Raji (cell line): ENCODE data around the gene SLC18B1.

Experiments used
- POLR2A ChIP-seq: IDR thresholded peaks from 2 replicates; pipeline ENCODE4 v1.6.1; 2011; ENCODE audit warnings: low read depth, low read length, control low read depth; ENCODE audit not compliant: insufficient read depth

Gene SLC18B1

GRCh38 chr6:132768051-132768517 is 30.4 kb downstream of the SLC18B1 start:
- TF ChIP-seq POLR2A, result no peak

GRCh38 chr6:132765560-132765959 is 32.9 kb downstream of the SLC18B1 start:
- no peak for TF ChIP-seq POLR2A

- no peak for TF ChIP-seq POLR2A
Measured at GRCh38 chr6:132764370-132764769, 34.1 kb downstream of the SLC18B1 start.

- peak; percentile 35; the same call in 1 of the 2 replicates for TF ChIP-seq POLR2A
Measured at GRCh38 chr6:132763269-132763668, 35.2 kb downstream of the SLC18B1 start.

- no peak for TF ChIP-seq POLR2A
Measured at GRCh38 chr6:132760256-132760655, 38.2 kb downstream of the SLC18B1 start.

- TF ChIP-seq POLR2A, result no peak
Measured at GRCh38 chr6:132758689-132759088, 39.7 kb downstream of the SLC18B1 start.

GRCh38 chr6:132752255-132752654 is 46.2 kb downstream of the SLC18B1 start:
- TF ChIP-seq POLR2A, result no peak

- TF ChIP-seq POLR2A, result no peak
Measured at GRCh38 chr6:132751828-132752227, 46.6 kb downstream of the SLC18B1 start.

- no peak for TF ChIP-seq POLR2A
Measured at GRCh38 chr6:132751306-132751705, 47.1 kb downstream of the SLC18B1 start.

- no peak for TF ChIP-seq POLR2A
Measured at GRCh38 chr6:132750455-132751248, 47.8 kb downstream of the SLC18B1 start.

- TF ChIP-seq POLR2A, result no peak
Measured at GRCh38 chr6:132749111-132749510, 49.3 kb downstream of the SLC18B1 start.

- TF ChIP-seq POLR2A, result no peak
Measured at GRCh38 chr6:132748446-132748845, 50.0 kb downstream of the SLC18B1 start.

- TF ChIP-seq POLR2A, result no peak
Measured at GRCh38 chr6:132746048-132746447, 52.4 kb downstream of the SLC18B1 start.

- TF ChIP-seq POLR2A, result no peak
Measured at GRCh38 chr6:132742495-132742894, 55.9 kb downstream of the SLC18B1 start.

GRCh38 chr6:132741281-132741680 is 57.2 kb downstream of the SLC18B1 start:
- TF ChIP-seq POLR2A, result no peak

- TF ChIP-seq POLR2A, result no peak
Measured at GRCh38 chr6:132736239-132736638, 62.2 kb downstream of the SLC18B1 start.
